Hematopoietic multipotent progenitor cell treated with erythropoietin and hydrocortisone succinate and interleukin-3 and kit ligand, for 8 days (in vitro differentiated cells): ENCODE measurements around the gene APRT.
"Not testable (repeated sequence)": the region's sequence is repeated elsewhere in the genome, so short reads cannot be mapped to it uniquely, and the experiment has no call there.

Experiments used
- DNase-seq: peaks from one replicate; pipeline ENCODE4 v3.0.0-alpha.2; 2015

APRT gene

DNA sequence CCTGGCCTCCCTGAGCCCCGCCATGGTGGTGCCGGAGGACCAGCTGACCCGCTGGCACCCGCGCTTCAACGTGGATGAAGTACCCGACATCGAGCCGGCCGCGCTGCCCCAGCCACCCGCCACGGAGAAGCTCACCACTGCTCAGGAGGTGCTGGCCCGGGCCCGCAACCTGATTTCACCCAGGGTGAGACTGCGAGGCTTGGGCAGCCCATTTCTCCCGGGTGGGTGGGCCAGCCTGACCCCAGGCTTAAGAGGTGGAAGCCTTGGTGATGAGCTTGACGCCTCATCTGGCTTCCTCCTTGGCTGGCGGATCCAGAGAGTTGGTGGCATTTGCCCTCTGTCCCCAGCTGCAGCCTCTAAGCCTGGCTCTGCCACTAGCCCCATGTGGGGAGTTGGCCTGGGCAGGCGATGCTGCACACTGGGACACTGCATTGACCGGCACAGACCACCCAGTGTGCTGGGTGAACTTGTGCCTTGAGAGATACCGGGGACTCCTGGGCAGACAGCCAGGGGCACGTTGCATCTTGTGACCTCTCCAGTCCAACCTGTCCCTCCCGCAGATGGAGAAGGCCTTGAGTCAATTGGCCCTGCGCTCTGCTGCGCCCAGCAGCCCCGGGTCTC is 5.1 kb downstream of the APRT start:
- DNase-seq, result peak; percentile 76

DNA sequence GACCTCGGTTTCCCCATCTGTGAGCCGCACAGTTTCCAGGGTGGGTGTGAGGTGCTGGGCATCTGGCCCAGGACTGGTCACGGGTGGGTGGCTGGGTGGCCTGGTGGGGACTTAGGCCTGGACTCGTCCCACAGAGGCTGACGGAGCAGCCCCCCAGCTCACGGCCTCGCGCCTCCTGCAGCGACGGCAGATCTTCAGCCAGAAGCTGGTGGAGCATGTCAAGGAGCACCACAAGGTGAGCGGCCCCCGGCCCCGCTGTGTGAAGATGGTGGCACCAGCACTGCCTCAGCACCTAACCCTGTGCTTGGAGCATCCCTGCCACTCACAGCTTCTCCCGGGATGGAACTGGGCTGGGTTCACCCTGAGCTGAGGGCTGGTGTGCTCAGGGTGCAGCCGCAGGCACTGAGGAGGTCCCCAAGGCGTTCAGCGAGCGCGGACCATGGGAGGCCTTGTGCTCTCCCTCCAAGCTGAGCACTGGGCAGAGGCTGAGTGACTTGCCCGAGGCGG is 5.8 kb downstream of the APRT start:
- no peak for DNase-seq

DNA sequence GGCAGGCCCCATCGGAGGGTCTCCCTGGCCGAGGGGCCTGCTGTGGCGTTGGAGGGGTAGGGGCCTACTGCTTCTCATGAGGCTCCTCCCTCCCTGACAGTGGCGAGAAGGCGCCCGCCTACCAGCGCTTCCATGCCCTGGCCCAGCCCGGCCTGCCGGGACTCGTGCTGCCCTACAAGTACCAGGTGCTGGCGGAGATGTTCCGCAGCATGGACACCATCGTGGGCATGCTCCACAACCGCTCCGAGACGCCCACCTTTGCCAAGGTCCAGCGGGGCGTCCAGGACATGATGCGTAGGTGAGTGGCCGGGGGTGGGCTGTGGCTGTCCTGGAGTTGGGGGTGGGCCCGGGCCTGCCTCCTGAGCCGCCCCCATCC is 6.4 kb downstream of the APRT start:
- no peak for DNase-seq

DNA sequence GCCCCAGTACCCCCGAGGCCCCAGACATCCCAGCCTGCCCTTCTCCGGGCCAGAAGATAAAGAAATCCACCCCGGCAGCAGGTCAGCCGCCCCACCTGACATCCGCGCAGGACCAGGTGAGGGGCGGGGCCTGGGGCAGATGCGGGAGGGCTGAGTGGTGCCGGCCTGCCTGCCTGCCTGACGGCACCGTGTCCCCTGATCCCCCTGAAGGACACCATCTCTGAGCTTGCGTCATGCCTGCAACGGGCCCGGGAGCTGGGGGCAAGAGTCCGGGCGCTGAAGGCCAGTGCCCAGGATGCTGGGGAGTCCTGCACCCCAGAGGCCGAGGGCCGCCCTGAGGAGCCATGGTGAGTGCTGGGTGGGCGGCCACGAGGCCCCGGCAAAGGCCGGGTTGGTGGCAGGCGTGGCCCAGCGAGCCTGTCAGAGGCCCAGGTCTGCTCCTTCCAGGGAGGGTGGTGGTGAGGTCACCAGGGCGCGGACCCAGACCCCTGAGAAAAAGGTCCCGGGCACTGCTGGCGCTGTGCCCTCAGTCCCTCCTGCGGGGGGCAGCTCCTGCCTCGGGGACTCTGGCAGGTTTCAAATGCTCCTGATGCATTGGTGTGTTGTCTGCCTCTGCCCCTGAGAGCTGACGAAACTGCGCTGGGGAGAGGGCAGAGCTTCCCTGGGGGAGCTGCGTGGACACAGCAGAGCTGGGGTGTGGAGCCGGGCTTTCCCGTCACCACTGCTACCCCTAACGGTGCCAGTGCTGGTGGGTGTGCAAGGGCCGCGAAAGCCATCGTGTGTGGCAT is 7.0 kb downstream of the APRT start:
- no peak for DNase-seq

GRCh38 chr16:88804173-88804551 is 7.6 kb downstream of the APRT start:
- no peak for DNase-seq

GRCh38 chr16:88803264-88803987 is 8.3 kb downstream of the APRT start, which contains the start of gene CDT1:
TSS of gene CDT1 (plus strand) at chr16:88803789. CDS start at chr16:88803832, 43 bp downstream.
- peak; percentile 86 for DNase-seq

- no peak for DNase-seq
These were observed 11.5 kb downstream of the APRT start for GRCh38 chr16:88800277-88800592.

- peak; percentile 99 for DNase-seq
These were observed 12.0 kb downstream of the APRT start for GRCh38 chr16:88799569-88800276.

- DNase-seq, result peak; percentile 93
These were observed 12.8 kb downstream of the APRT start for GRCh38 chr16:88798772-88799455.

DNA sequence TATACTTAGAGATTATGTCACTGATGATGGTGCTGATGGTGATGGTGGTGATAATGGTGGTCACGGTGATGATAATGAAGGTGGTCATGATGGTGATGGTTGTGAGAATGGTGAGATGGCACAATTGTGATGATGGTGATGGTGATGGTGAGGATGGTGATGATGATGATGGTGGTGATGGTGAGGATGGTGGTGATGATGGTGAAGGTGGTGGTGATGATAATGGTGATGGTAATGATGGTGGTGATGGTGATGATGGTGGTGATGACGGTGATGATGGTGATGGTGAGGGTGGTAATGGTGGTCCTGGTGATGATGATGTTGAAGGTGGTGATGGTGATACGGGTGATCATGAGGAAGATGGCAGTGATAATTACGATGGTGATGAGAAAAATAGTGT is 13.7 kb downstream of the APRT start:
- no peak for DNase-seq

DNA sequence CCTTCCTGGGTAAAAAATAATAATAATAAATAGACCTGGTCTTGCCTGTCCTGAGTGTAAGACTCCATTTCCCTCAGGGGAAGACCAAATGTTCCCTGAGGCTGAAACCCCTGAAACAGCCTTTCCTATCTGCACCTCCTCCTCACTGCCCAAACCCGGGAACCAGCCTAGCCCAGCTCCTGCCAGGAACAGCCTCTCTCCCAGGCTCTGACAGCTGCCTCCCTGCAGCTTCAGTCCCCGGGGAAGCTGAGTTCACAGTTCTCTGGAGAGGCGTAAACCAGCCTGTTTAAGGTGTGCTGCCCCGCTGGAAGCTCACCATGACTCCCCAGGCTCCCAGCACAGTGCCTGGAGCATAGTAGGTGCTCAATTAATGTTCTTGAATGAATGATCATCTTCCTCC is 15.4 kb downstream of the APRT start:
- DNase-seq, result no peak

GRCh38 chr16:88793251-88793954 is 18.3 kb downstream of the APRT start:
- peak; percentile 81 for DNase-seq

DNA sequence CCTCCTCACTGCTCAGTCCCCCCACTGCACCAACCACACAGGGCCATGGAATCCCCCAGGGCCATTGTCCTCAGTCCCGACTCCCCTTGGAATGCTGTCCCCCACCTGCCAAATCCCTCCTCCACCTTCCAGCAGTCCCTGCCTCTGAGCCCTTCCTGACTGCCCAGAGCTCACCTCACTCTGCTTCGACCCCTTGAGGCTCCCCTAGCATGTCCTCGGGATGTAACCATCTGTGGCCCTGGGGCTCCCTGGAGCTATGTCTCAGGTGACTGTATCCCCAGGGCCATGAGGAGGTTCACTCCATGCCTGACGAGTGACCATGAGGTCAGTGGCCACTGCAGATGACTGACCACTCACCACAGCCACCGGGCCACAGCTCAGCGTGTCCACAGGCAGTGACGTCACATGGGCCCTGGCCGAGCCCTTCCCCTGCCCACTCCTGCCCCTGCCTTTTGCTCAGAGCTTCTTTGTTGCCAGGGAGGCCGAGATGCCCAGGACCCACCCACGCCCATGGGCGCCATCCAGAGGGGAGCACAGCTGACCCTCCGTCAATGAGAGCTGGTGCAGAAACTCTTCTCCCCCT is 19.0 kb downstream of the APRT start:
- peak; percentile 28 for DNase-seq

GRCh38 chr16:88792078-88792550 is 19.6 kb downstream of the APRT start:
- DNase-seq, result peak; percentile 72

- peak; percentile 73 for DNase-seq
These were observed 21.2 kb downstream of the APRT start for GRCh38 chr16:88790312-88791211.

DNA sequence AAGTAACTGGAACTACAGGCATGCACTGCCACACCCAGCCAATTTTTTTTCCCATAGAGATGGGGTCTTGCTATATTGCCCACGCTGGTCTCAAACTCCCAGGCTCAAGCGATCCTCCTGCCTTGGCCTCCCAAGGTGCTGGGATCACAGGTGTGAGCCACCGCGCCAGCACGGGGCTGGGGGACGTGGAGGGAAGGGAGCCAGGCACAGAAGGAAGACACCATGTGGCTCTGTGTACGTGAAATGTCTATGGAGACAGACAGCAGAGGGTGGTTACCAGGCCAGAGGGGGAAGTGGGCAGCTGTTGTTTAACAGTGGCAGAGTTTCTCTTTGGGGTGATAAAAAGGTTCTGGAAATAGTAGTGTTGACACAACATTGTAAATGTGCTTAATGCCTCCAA is 22.1 kb downstream of the APRT start:
- peak; percentile 46 for DNase-seq

- DNase-seq, result not testable (repeated sequence)
These were observed 23.0 kb downstream of the APRT start for GRCh38 chr16:88788749-88789148.

DNA sequence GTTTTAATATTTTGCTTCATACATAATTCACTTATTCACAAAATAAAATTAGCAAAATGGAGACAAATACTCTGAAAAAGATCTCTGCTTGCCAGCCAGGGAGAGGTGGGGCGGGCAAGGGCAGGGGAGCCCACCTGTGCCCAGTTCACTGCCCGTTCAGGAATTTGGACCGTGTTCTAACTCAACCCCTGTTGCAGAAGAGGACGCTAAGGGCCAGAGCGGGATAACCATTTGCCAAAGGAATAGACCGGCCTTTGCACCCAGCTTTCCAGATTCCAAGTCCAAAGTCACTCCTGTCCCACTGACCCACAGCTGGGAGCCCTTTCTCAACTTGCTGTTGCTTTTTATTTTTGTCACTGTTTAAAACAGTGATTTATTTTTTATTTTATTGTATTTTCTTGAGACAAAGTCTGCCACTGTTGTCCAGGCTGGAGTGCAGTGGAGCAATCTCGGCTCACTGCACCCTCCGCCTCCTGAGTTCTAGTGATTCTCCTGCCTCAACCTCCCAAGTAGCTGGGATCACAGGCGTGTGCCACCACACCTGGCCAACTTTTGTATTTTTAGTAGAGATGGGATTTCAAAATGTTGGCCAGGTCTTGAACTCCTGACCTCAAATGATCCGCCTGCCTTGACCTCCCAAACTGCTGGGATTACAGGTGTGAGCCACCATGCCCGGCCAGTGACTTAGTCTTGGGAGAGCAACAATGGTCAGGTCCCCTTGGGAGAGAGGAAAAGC is 24.0 kb downstream of the APRT start:
- DNase-seq, result no peak

GRCh38 chr16:88785106-88785924 is 26.4 kb downstream of the APRT start, which contains the start of gene PIEZO1:
TSS of gene PIEZO1 (minus strand) at chr16:88785220. CDS start at chr16:88784964, 256 bp downstream.
- DNase-seq, result peak; percentile 63
